Activated CD8-positive, alpha-beta memory T cell treated with anti-CD3 and anti-CD28 coated beads, Interleukin-2, amount 50 U/mL, for 1 hour (primary cell): ENCODE data around the gene HCN4.
"Not testable (repeated sequence)": the region's sequence is repeated elsewhere in the genome, so short reads cannot be mapped to it uniquely, and the experiment has no call there.

Experiments used
- DNase-seq: peaks from one replicate; pipeline ENCODE4 v3.0.0-alpha.2; 2020; ENCODE audit errors: extremely low read depth

Gene HCN4

GRCh38 chr15:73326157-73326556 lies 42.6 kb downstream of the HCN4 start:
- no peak for DNase-seq

GRCh38 chr15:73325191-73325861 lies 43.4 kb downstream of the HCN4 start:
- DNase-seq: no peak

- no peak for DNase-seq
These were observed 44.1 kb downstream of the HCN4 start for GRCh38 chr15:73324496-73325170.

- no peak for DNase-seq
These were observed 44.8 kb downstream of the HCN4 start for GRCh38 chr15:73323956-73324355.

GRCh38 chr15:73323374-73323955 lies 45.3 kb downstream of the HCN4 start:
- no peak for DNase-seq

- no peak for DNase-seq
These were observed 45.9 kb downstream of the HCN4 start for GRCh38 chr15:73322665-73323373.

- DNase-seq: no peak
These were observed 47.0 kb downstream of the HCN4 start for GRCh38 chr15:73321496-73322450.

- DNase-seq: no peak
These were observed 48.1 kb downstream of the HCN4 start for GRCh38 chr15:73320619-73321180.

GRCh38 chr15:73319460-73320245 lies 49.1 kb downstream of the HCN4 start:
- DNase-seq: no peak

- no peak for DNase-seq
These were observed 50.1 kb downstream of the HCN4 start for GRCh38 chr15:73318463-73319351.

GRCh38 chr15:73317651-73318462 lies 50.9 kb downstream of the HCN4 start:
- DNase-seq: no peak

GRCh38 chr15:73313861-73314260 lies 54.9 kb downstream of the HCN4 start:
- DNase-seq: no peak

GRCh38 chr15:73308305-73308704 lies 60.5 kb downstream of the HCN4 start:
- DNase-seq: no peak

GRCh38 chr15:73305331-73306211 lies 63.2 kb downstream of the HCN4 start:
- no peak for DNase-seq

GRCh38 chr15:73303636-73304035 lies 65.1 kb downstream of the HCN4 start:
- DNase-seq: no peak

- DNase-seq: not testable (repeated sequence)
These were observed 68.5 kb downstream of the HCN4 start for GRCh38 chr15:73300286-73300685.

- no peak for DNase-seq
These were observed 70.1 kb downstream of the HCN4 start for GRCh38 chr15:73298522-73299245.
